Fibroblast of lung (primary cell): ENCODE measurements around the gene FAM118A. TPM values are rescaled to one million over a fixed set of nuclear protein-coding genes. Genes with fewer than 3 reads are reported as not detected.
"Not testable (repeated sequence)": the region's sequence is repeated elsewhere in the genome, so short reads cannot be mapped to it uniquely, and the experiment has no call there.

Source experiments
- DNase-seq, 2 donors: peaks; one replicate each; pipeline versions ENCODE4 v3.0.0 to v3.0.0-alpha.2; 2010; ENCODE audit warnings: low read depth in 2 of 2
- H2AFZ ChIP-seq: 2 replicates; pipeline ENCODE4 v1.5.1; 2012; ENCODE audit warnings: low read length, control low read depth, inconsistent platforms
- H3K27ac ChIP-seq: 2 replicates; pipeline ENCODE4 v1.5.1; 2011; ENCODE audit warnings: low read length, control low read depth; ENCODE audit not compliant: insufficient read depth
- H3K27me3 ChIP-seq: 2 replicates; pipeline ENCODE4 v1.5.1; 2011; ENCODE audit warnings: mild to moderate bottlenecking, low read length; ENCODE audit not compliant: control insufficient read depth, insufficient read depth
- H3K36me3 ChIP-seq: 2 replicates; pipeline ENCODE4 v1.5.1; 2011; ENCODE audit warnings: low read length; ENCODE audit not compliant: control insufficient read depth, insufficient read depth
- H3K4me1 ChIP-seq: 2 replicates; pipeline ENCODE4 v1.5.1; 2011; ENCODE audit warnings: low read length; ENCODE audit not compliant: control insufficient read depth, insufficient read depth; ENCODE audit errors: extremely low read depth
- H3K4me2 ChIP-seq: 2 replicates; pipeline ENCODE4 v1.5.1; 2011; ENCODE audit warnings: low read length, control low read depth; ENCODE audit not compliant: insufficient read depth; ENCODE audit errors: extremely low read depth
- H3K4me3 ChIP-seq, 4 experiments: fragments of 200-600 bp in 1 of 4; sonication (generic) in 1 of 4; replicated peaks in 1 of 4; 2 replicates each; pipeline ENCODE4 v1.5.1; 2011 to 2016; ENCODE audit warnings: low read length in 4 of 4, low read depth in 3 of 4, mild to moderate bottlenecking in 3 of 4, control low read depth in 2 of 4, inconsistent platforms in 1 of 4, mixed read lengths in 1 of 4; ENCODE audit not compliant: insufficient read depth in 1 of 4; ENCODE audit errors: control extremely low read depth in 1 of 4
- H3K79me2 ChIP-seq: 2 replicates; pipeline ENCODE4 v1.5.1; 2012; ENCODE audit warnings: mild to moderate bottlenecking, low read length, inconsistent platforms; ENCODE audit not compliant: control insufficient read depth, insufficient read depth
- H3K9ac ChIP-seq: 2 replicates; pipeline ENCODE4 v1.5.1; 2011; ENCODE audit warnings: mild to moderate bottlenecking, low read length, control low read depth; ENCODE audit not compliant: insufficient read depth
- H3K9me3 ChIP-seq: 2 replicates; pipeline ENCODE4 v1.5.1; 2012; ENCODE audit warnings: low read depth, low read length; ENCODE audit not compliant: control insufficient read depth, insufficient read depth
- H4K20me1 ChIP-seq: 2 replicates; pipeline ENCODE4 v1.5.1; 2011; ENCODE audit warnings: low read length; ENCODE audit not compliant: control insufficient read depth, insufficient read depth; ENCODE audit errors: extremely low read depth
- EZH2 ChIP-seq: IDR thresholded peaks from 2 replicates; pipeline ENCODE4 v1.5.1; 2012; ENCODE audit warnings: low read length, control low read depth, mild to moderate bottlenecking; ENCODE audit errors: missing control alignments
- polyA plus RNA-seq, 2 donors: library from polyadenylated mRNA; depleted of rRNA in 1 of 2; stranded (reverse) in 1 of 2; unstranded in 1 of 2; fragments of >200 nt; gene quantifications; 2 replicates each; pipeline ENCODE4 v1.2.1, GENCODE V29; 2011 to 2012; ENCODE audit warnings: missing spikeins in 1 of 2
- total RNA-seq: library from RNA; depleted of rRNA; stranded (reverse); fragments of >200 nt; gene quantifications from 2 replicates; pipeline ENCODE4 v1.2.1, GENCODE V29; 2014
- TF ChIP-seq, protein P1 (sequence below), 2 donors: IDR thresholded peaks in 1 of 2; conservative IDR thresholded peaks in 1 of 2; 1 replicate in 1 of 2; 2 replicates in 1 of 2; pipeline ENCODE4 v1.5.1; 2011 to 2012; ENCODE audit warnings: low read length in 2 of 2, control low read depth in 1 of 2, inconsistent platforms in 1 of 2, low read depth in 1 of 2, mild to moderate bottlenecking in 1 of 2

FAM118A gene
- total and polyA plus RNA-seq, 2 donors (not counting 1 experiment from before 2014, with no cell fraction given): 16.5 to 18.0 TPM

DNA sequence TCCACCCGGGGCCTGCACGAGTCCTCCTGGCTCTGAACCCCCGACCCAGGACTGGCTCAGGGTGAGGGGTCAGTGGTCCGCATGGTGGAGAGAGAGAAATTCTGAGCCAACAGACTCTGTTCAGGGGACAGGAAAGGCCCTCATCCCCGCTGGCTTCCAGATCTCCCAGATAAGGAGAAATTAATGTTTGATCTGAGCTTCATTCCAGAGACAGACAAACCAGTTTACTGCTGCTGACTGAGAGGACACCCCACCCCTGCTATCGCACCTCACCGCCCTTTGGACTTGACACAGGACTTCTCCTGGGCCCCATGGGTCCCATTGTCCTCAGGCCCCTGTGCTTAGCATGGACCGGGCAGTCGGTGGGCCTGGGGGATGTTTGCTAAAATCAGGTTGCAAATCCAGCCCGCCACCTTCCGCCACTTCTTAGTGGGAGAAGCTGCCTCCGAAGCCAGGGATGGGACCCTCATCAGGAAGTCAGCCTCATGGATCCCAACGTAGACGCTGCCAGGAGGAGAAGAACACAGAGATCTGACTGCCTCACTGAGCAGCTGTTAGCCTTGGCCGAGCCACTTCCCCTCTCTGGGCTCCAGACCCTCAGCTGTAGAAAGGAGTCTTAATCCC lies 36.2 kb upstream of the FAM118A start:
- TF ChIP-seq, protein P1, sequence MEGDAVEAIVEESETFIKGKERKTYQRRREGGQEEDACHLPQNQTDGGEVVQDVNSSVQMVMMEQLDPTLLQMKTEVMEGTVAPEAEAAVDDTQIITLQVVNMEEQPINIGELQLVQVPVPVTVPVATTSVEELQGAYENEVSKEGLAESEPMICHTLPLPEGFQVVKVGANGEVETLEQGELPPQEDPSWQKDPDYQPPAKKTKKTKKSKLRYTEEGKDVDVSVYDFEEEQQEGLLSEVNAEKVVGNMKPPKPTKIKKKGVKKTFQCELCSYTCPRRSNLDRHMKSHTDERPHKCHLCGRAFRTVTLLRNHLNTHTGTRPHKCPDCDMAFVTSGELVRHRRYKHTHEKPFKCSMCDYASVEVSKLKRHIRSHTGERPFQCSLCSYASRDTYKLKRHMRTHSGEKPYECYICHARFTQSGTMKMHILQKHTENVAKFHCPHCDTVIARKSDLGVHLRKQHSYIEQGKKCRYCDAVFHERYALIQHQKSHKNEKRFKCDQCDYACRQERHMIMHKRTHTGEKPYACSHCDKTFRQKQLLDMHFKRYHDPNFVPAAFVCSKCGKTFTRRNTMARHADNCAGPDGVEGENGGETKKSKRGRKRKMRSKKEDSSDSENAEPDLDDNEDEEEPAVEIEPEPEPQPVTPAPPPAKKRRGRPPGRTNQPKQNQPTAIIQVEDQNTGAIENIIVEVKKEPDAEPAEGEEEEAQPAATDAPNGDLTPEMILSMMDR (conservative IDR thresholded peaks at IDR 0.05 in 1 of 2, IDR thresholded peaks at IDR 0.05 in 1 of 2; ENCODE audit: low read depth in 1 of 2, low read length in 2 of 2): no peak
- no peak for TF ChIP-seq EZH2
- no peaks in the 10 kb centered on the region for H4K20me1 ChIP-seq
- no peaks in the 10 kb centered on the region for H3K36me3 ChIP-seq
- no peak overlapping the region for H3K4me3 ChIP-seq
- H3K9ac ChIP-seq: no peak overlapping the region
- H3K9me3 ChIP-seq: no peaks in the 10 kb centered on the region
- no peak overlapping the region for H2AFZ ChIP-seq
- DNase-seq: no peak
- H3K27ac ChIP-seq: no peak overlapping the region
- H3K4me1 ChIP-seq: peaks cover 4% of the 10 kb centered on the region
- peaks cover 11% of the 10 kb centered on the region for H3K27me3 ChIP-seq
- H3K79me2 ChIP-seq: no peaks in the 10 kb centered on the region
- no peak overlapping the region for H3K4me2 ChIP-seq

GRCh38 chr22:45276507-45277105 lies 33.1 kb upstream of the FAM118A start:
- H2AFZ ChIP-seq: no peak overlapping the region
- no peaks in the 10 kb centered on the region for H3K9me3 ChIP-seq
- peaks cover 4% of the 10 kb centered on the region for H3K4me1 ChIP-seq
- no peak overlapping the region for H3K9ac ChIP-seq
- no peaks in the 10 kb centered on the region for H3K27me3 ChIP-seq
- H3K36me3 ChIP-seq: no peaks in the 10 kb centered on the region
- no peak overlapping the region for H3K4me3 ChIP-seq
- H4K20me1 ChIP-seq: no peaks in the 10 kb centered on the region
- TF ChIP-seq, protein P1 (conservative IDR thresholded peaks at IDR 0.05 in 1 of 2, IDR thresholded peaks at IDR 0.05 in 1 of 2; ENCODE audit: low read depth in 1 of 2, low read length in 2 of 2): no peak
- no peak for TF ChIP-seq EZH2
- no peak for DNase-seq
- H3K79me2 ChIP-seq: no peaks in the 10 kb centered on the region
- no peak overlapping the region for H3K4me2 ChIP-seq
- H3K27ac ChIP-seq: no peak overlapping the region

GRCh38 chr22:45277720-45278119 lies 32.0 kb upstream of the FAM118A start:
- not testable (repeated sequence) for H3K9ac ChIP-seq, H2AFZ ChIP-seq, H3K4me3 ChIP-seq, DNase-seq, H3K27me3 ChIP-seq, H3K27ac ChIP-seq, H3K79me2 ChIP-seq, H3K4me1 ChIP-seq, H4K20me1 ChIP-seq, H3K36me3 ChIP-seq, H3K9me3 ChIP-seq, H3K4me2 ChIP-seq
